ENCODE results near the gene MT1F.

MT1F gene

DNA sequence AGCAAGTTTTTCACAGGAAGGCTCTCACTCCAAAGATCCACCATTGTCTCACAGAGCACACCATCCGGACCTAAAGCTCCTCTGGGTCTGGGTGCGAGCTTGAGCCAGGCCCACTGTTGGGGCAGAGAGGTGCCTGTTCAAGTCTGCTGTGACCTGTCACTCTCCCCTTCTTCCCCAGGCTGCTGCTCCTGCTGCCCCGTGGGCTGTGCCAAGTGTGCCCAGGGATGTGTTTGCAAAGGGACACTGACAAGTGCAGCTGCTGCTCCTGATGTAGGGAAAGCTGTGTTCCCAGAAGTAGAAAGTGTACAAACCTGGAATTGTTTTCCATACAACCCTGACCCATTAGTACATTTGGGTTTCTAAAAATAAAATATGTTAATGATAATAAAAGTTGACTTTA, 19.7 kb downstream of the MT1F start:
- H3K27me3 ChIP-seq (ENCODE audit: insufficient read depth, poor library complexity, severe bottlenecking): peaks cover 14% of the 10 kb centered on the region
- H3K27ac ChIP-seq (replicated peaks): no peak overlapping the region
- no peak overlapping the region for H3K4me3 ChIP-seq (replicated peaks; ENCODE audit: insufficient read depth, low read length)
- DNase-seq (ENCODE audit: low read depth in 1 of 2, low spot score in 1 of 2): no peak
- no peak for TF ChIP-seq POLR2AphosphoS5 (IDR thresholded peaks at IDR 0.05; ENCODE audit: low read depth)
- TF ChIP-seq, protein P1, sequence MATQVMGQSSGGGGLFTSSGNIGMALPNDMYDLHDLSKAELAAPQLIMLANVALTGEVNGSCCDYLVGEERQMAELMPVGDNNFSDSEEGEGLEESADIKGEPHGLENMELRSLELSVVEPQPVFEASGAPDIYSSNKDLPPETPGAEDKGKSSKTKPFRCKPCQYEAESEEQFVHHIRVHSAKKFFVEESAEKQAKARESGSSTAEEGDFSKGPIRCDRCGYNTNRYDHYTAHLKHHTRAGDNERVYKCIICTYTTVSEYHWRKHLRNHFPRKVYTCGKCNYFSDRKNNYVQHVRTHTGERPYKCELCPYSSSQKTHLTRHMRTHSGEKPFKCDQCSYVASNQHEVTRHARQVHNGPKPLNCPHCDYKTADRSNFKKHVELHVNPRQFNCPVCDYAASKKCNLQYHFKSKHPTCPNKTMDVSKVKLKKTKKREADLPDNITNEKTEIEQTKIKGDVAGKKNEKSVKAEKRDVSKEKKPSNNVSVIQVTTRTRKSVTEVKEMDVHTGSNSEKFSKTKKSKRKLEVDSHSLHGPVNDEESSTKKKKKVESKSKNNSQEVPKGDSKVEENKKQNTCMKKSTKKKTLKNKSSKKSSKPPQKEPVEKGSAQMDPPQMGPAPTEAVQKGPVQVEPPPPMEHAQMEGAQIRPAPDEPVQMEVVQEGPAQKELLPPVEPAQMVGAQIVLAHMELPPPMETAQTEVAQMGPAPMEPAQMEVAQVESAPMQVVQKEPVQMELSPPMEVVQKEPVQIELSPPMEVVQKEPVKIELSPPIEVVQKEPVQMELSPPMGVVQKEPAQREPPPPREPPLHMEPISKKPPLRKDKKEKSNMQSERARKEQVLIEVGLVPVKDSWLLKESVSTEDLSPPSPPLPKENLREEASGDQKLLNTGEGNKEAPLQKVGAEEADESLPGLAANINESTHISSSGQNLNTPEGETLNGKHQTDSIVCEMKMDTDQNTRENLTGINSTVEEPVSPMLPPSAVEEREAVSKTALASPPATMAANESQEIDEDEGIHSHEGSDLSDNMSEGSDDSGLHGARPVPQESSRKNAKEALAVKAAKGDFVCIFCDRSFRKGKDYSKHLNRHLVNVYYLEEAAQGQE (IDR thresholded peaks at IDR 0.05; ENCODE audit: insufficient replicate concordance, low read depth): no peak
- TF ChIP-seq GABPA (IDR thresholded peaks at IDR 0.05; ENCODE audit: low read depth): no peak
- TF ChIP-seq SPI1 (IDR thresholded peaks at IDR 0.05; ENCODE audit: borderline replicate concordance, low read depth): no peak
- TF ChIP-seq, protein P2, sequence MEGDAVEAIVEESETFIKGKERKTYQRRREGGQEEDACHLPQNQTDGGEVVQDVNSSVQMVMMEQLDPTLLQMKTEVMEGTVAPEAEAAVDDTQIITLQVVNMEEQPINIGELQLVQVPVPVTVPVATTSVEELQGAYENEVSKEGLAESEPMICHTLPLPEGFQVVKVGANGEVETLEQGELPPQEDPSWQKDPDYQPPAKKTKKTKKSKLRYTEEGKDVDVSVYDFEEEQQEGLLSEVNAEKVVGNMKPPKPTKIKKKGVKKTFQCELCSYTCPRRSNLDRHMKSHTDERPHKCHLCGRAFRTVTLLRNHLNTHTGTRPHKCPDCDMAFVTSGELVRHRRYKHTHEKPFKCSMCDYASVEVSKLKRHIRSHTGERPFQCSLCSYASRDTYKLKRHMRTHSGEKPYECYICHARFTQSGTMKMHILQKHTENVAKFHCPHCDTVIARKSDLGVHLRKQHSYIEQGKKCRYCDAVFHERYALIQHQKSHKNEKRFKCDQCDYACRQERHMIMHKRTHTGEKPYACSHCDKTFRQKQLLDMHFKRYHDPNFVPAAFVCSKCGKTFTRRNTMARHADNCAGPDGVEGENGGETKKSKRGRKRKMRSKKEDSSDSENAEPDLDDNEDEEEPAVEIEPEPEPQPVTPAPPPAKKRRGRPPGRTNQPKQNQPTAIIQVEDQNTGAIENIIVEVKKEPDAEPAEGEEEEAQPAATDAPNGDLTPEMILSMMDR (IDR thresholded peaks at IDR 0.05; ENCODE audit: insufficient read depth, low read length): no peak

DNA sequence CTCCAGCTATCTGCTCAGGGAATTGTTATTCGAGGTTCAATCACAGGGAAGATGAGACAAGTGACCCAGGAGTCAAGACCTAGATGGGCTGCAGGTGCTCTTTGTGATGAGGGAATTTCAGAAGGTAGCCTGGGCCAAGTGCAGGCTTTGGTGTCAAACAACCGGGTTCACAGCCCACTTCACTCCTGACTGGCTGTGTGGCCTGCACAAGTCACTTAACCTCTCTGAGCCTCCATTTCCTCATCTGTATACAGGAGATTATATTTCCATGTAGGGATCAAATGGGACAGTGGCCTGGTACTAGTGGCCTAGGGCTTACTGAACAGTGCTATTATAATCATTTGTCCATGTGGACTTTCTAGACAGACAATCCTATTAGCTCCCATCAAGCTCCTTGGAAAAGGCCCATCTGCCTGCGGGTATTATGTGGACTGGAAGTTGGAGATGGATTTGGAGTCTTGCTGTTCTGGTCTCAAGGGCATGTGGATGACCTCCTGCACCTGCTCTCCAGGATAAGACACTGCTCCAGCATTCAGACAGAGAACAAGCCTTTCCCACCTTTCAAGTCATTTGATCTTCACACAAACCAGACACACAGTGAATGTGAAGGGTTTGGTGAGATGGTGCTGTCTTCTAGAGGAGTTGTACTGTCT, 21.4 kb downstream of the MT1F start:
- Histone ChIP-seq H3K27me3 (ENCODE audit: insufficient read depth, poor library complexity, severe bottlenecking) (peaks cover 8% of the 10 kb centered on the region), H3K4me3 (replicated peaks; ENCODE audit: insufficient read depth, low read length) (no peak overlapping the region), H3K27ac (replicated peaks) (peak overlapping the region; percentile 61)
- no peak for DNase-seq (ENCODE audit: low read depth in 1 of 2, low spot score in 1 of 2)
- TF ChIP-seq SPI1 (IDR thresholded peaks at IDR 0.05; ENCODE audit: borderline replicate concordance, low read depth) (no peak), POLR2AphosphoS5 (IDR thresholded peaks at IDR 0.05; ENCODE audit: low read depth) (no peak), GABPA (IDR thresholded peaks at IDR 0.05; ENCODE audit: low read depth) (no peak)
- TF ChIP-seq, protein P1 (IDR thresholded peaks at IDR 0.05; ENCODE audit: insufficient replicate concordance, low read depth): no peak
- TF ChIP-seq, protein P2 (IDR thresholded peaks at IDR 0.05; ENCODE audit: insufficient read depth, low read length): no peak

DNA sequence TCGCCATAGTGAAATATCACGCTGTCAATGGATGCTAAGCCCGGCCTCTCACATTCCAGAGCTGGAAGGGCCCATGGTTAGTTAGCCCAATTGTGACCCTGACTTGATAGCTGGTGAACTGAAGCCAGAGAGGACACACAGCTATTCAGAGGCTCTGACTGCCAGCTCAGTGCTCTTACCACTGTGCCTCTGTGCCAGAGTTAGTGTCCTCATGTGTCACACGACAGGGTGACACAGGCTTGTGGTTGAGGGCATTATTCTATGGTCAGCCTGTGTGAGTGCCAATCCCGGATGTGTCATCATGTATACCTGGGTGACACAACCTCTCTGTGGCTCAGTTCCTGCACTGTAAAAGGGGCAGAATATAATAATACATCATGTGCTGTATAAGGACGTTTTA, 22.1 kb downstream of the MT1F start:
- Histone ChIP-seq H3K27me3 (ENCODE audit: insufficient read depth, poor library complexity, severe bottlenecking) (peaks cover 8% of the 10 kb centered on the region), H3K4me3 (replicated peaks; ENCODE audit: insufficient read depth, low read length) (no peak overlapping the region), H3K27ac (replicated peaks) (peak overlapping the region; percentile 61)
- peak; percentile 75 to 80 for DNase-seq (ENCODE audit: low read depth in 1 of 2, low spot score in 1 of 2)
- TF ChIP-seq, protein P2 (IDR thresholded peaks at IDR 0.05; ENCODE audit: insufficient read depth, low read length): no peak
- no peak for TF ChIP-seq POLR2AphosphoS5 (IDR thresholded peaks at IDR 0.05; ENCODE audit: low read depth)
- no peak for TF ChIP-seq SPI1 (IDR thresholded peaks at IDR 0.05; ENCODE audit: borderline replicate concordance, low read depth)
- TF ChIP-seq, protein P1 (IDR thresholded peaks at IDR 0.05; ENCODE audit: insufficient replicate concordance, low read depth): no peak
- TF ChIP-seq GABPA (IDR thresholded peaks at IDR 0.05; ENCODE audit: low read depth): no peak

Data from HL-60 (cell line).